Peyer's patch (tissue), 4 donors: ENCODE measurements around the gene LHX3. TPM values are rescaled to one million over a fixed set of nuclear protein-coding genes. Genes with fewer than 3 reads are reported as not detected.
"Not testable (repeated sequence)": the region's sequence is repeated elsewhere in the genome, so short reads cannot be mapped to it uniquely, and the experiment has no call there.

Source experiments
- DNase-seq, 3 donors: peaks; one replicate each; pipeline ENCODE4 v3.0.0-alpha.2; 2017 to 2019
- H3K27ac ChIP-seq, 4 donors: fragments of 200-600 bp; sonication (generic); one replicate each; pipeline ENCODE4 v1.5.1; 2016 to 2019
- H3K27me3 ChIP-seq, 2 donors: fragments of 200-600 bp; sonication (generic); one replicate each; pipeline ENCODE4 v1.5.1; 2019
- H3K36me3 ChIP-seq, 3 donors: fragments of 200-600 bp; sonication (generic); one replicate each; pipeline ENCODE4 v1.5.1; 2016 to 2019
- H3K4me1 ChIP-seq, 4 donors: fragments of 200-600 bp; sonication (generic); one replicate each; pipeline ENCODE4 v1.5.1; 2016 to 2019
- H3K4me3 ChIP-seq, 4 donors: fragments of 200-600 bp; sonication (generic); 1 replicate in 3 of 4; 2 replicates in 1 of 4; pipeline ENCODE4 v1.5.1; 2016 to 2019; ENCODE audit warnings: mild to moderate bottlenecking in 1 of 4
- H3K9me3 ChIP-seq, 4 donors: fragments of 200-600 bp; sonication (generic); one replicate each; pipeline ENCODE4 v1.5.1; 2016 to 2019; ENCODE audit warnings: mild to moderate bottlenecking in 1 of 4
- POLR2A ChIP-seq, 2 donors: fragments of 450-650 bp; IDR thresholded peaks; one replicate each; pipeline ENCODE4 v1.5.1; 2017; ENCODE audit warnings: antibody characterized with exemption in 2 of 2, mild to moderate bottlenecking in 2 of 2, moderate library complexity in 2 of 2
- total RNA-seq, 4 donors: library from RNA; depleted of rRNA; stranded (reverse); fragments of >200 nt; gene quantifications; one replicate each; pipeline ENCODE4 v1.1.0, GENCODE V29; 2016
- TF ChIP-seq, protein P1 (sequence below), 6 experiments: fragments of 450-650 bp in 4 of 6; fragments of 200-600 bp in 2 of 6; sonication (generic) in 1 of 6; IDR thresholded peaks; one replicate each; pipeline ENCODE4 v1.5.1; 2017 to 2019; ENCODE audit warnings: antibody characterized with exemption in 6 of 6, mild to moderate bottlenecking in 3 of 6, moderate library complexity in 1 of 6

The LHX3 gene
- total RNA-seq, 4 donors from 2014 or later: not detected

DNA sequence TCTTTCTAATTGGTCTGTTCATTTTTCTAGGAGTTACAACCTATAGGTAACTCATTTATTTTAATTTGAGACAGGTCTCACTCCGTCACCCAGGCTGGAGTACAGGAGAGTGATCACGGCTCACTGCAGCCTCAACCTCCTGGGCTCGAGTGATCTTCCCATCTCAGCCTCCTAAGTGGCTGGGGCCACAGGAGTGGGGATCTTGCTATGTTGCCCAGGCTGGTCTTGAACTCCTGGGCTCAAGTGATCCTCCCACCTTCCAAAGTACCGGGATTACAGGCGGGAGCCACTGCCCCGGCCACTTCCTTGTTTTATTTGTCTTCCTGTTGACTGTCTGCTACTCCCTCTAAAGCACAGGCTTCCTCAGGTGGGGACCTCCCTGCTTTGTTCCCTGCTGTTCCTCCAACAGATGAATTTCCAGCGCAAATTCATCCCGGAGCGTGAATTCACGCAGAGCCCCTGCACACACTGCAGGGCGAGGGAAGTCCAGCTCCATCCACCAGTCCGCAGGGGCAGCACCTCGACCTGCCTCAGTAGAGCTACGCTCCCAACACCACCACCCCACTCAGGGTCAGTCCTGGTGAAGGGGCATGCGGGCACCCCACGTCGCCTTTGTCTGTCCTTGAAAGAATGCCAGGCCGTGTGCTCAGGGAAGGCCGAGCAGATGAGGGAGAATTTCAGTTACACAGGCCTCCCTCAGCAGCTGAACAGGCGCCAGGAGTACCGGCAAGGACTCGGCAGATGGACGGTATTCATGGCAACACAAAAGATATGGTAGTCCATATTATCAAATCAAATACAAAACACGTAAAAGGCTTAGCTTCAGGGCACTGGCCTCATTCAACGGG, 34.4 kb upstream of the LHX3 start:
- no peak for DNase-seq
- H3K36me3 ChIP-seq: peaks cover 0 to 18% (median 0%) of the 10 kb centered on the region in 3 donors
- H3K4me3 ChIP-seq: no peak overlapping the region
- peaks cover 0 to 56% (median 22%) of the 10 kb centered on the region in 4 donors for H3K4me1 ChIP-seq
- H3K27me3 ChIP-seq: no peaks in the 10 kb centered on the region
- TF ChIP-seq POLR2A (IDR thresholded peaks at IDR 0.05): no peak
- TF ChIP-seq, protein P1, sequence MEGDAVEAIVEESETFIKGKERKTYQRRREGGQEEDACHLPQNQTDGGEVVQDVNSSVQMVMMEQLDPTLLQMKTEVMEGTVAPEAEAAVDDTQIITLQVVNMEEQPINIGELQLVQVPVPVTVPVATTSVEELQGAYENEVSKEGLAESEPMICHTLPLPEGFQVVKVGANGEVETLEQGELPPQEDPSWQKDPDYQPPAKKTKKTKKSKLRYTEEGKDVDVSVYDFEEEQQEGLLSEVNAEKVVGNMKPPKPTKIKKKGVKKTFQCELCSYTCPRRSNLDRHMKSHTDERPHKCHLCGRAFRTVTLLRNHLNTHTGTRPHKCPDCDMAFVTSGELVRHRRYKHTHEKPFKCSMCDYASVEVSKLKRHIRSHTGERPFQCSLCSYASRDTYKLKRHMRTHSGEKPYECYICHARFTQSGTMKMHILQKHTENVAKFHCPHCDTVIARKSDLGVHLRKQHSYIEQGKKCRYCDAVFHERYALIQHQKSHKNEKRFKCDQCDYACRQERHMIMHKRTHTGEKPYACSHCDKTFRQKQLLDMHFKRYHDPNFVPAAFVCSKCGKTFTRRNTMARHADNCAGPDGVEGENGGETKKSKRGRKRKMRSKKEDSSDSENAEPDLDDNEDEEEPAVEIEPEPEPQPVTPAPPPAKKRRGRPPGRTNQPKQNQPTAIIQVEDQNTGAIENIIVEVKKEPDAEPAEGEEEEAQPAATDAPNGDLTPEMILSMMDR (IDR thresholded peaks at IDR 0.05): no peak
- H3K9me3 ChIP-seq: no peaks in the 10 kb centered on the region
- H3K27ac ChIP-seq: peak overlapping the region in 2 of 4 donors; percentile 39 to 66

DNA sequence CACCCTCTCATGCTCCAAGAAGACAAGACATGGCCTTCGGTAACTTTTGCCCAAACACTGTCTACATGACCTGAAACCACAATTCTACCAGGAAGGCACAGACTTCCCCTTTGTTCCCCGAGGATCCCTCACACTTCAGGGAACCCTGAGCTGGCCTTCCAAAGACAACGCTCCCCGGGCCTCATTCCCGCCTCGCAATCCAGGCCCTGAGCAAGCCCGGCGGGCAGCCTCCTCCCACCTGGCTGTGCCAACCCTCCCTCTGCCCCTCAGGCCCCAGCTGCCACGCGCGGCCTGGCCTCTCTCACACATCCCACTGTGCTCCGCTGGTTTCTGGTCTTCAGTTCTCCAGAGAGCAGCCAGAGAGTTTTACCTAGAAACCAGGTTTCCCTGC, 33.4 kb upstream of the LHX3 start:
- H3K9me3 ChIP-seq: no peaks in the 10 kb centered on the region
- H3K4me3 ChIP-seq: no peak overlapping the region
- DNase-seq: no peak
- peak overlapping the region in 1 of 4 donors; percentile 33 for H3K27ac ChIP-seq
- peaks cover 0 to 18% (median 0%) of the 10 kb centered on the region in 3 donors for H3K36me3 ChIP-seq
- no peaks in the 10 kb centered on the region for H3K27me3 ChIP-seq
- peaks cover 0 to 50% (median 15%) of the 10 kb centered on the region in 4 donors for H3K4me1 ChIP-seq
- TF ChIP-seq, protein P1 (IDR thresholded peaks at IDR 0.05): no peak
- TF ChIP-seq POLR2A (IDR thresholded peaks at IDR 0.05): no peak

DNA sequence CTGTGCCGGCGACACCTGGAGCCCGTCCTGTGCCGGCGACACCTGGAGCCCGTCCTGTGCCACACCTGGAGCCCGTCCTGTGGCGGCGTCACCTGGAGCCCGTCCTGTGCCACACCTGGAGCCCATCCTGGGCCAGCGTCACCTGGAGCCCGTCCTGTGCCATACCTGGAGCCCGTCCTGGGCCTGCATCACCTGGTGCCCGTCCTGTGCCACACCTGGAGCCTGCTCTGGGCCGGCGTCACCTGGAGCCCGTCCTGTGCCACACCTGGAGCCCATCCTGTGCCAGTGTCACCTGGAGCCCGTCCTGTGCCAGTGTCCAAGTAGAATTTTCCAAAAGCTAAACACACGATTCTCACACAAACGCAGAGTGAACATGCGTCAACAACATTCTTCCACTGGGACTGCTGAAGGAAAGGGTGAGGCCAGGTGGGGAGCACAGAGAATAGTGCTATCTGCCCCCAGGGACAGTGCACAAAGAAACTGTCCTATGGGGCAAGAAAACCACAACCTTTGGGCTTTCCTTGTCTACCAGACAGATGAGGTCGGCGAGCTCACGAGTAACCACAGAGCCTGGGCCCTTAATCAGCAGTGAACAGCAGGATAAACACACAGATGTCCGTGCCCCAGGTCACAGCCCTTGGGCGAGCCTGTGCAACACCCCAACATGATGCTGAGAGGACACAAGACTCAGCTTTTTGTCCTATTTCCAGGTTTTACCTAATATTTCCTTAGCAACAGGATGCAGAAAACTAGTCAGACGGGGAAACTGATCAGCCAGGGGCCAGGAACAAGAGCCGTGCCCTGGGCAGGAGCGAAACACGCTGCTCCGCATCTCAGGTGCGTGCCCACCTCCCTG, 32.8 kb upstream of the LHX3 start:
- TF ChIP-seq POLR2A (IDR thresholded peaks at IDR 0.05): no peak
- TF ChIP-seq, protein P1 (IDR thresholded peaks at IDR 0.05): no peak
- peaks cover 0 to 18% (median 0%) of the 10 kb centered on the region in 3 donors for H3K36me3 ChIP-seq
- DNase-seq: no peak
- peaks cover 0 to 44% (median 12%) of the 10 kb centered on the region in 4 donors for H3K4me1 ChIP-seq
- no peaks in the 10 kb centered on the region for H3K27me3 ChIP-seq
- peak overlapping the region in 1 of 4 donors; percentile 33 for H3K27ac ChIP-seq
- no peak overlapping the region for H3K4me3 ChIP-seq
- H3K9me3 ChIP-seq: no peaks in the 10 kb centered on the region

DNA sequence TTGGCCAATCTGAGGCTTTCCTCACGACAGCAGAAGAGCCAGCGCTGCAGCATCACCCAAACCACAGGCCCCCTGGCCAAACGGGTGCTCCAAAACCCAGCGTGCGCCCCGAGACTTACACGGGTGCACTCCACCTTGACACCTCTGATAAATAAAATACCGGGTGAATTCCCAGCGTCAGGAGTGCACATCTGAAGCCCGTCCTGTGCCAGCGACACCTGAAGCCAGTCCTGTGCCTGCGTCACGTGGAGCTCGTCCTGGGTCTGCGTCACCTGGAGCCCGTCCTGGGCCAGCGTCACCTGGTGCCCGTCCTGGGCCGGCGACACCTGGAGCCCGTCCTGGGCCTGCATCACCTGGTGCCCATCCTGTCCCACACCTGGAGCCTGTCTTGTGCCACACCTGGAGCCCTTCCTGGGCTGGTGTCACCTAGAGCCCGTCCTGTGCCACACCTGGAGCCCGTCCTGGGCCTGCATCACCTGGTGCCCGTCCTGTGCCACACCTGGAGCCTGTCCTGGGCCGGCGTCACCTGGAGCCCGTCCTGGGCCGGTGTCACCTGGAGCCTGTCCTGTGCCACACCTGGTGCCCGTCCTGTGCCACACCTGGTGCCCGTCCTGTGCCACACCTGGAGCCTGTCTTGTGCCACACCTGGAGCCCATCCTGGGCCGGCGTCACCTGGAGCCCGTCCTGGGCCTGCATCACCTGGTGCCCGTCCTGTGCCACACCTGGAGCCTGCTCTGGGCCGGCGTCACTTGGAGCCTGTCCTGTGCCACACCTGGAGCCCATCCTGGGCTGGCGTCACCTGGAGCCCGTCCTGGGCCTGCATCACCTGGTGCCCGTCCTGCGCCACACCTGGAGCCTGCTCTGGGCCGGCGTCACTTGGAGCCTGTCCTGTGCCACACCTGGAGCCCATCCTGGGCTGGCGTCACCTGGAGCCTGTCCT, 31.8 kb upstream of the LHX3 start:
- H3K9me3 ChIP-seq, H3K27ac ChIP-seq, DNase-seq, H3K27me3 ChIP-seq, H3K4me3 ChIP-seq: not testable (repeated sequence)
- H3K36me3 ChIP-seq: peaks cover 0 to 18% (median 0%) of the 10 kb centered on the region in 3 donors
- peaks cover 0 to 37% (median 7%) of the 10 kb centered on the region in 4 donors for H3K4me1 ChIP-seq

DNA sequence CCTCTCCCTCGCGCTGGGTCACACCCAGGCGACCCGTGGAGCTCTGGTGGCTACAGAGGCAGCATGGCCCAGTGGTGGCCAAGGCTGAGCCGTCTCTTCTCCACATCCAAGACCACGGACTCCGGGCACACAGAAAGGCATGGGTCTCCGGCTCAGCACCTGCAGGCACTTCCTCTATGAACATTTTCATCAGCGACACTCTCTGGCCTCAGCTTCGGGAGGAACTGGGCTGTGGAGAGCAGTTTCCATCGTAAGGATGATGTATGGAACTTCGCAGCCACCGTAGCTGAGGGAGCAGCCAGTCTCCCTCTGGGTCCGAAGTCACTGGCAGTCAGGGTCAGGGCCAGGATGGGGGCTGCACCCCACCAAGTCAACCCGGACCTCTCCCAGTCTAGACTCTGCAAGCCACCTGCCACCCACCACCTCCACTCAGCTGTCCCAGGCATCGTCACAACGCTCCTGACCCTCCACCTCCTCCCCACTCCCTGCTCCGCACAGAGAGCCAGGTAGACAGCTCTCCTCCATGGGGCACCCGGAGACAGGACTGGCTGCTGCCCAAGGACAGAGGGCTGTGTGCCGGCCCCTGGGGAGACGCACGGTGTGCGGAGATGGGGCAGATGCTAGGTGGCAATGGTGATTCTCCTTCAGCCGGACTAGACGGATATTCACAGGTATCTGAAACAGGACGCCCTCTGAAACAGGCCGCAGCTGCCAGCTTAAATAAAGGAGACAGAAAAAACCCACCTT, 31.0 kb upstream of the LHX3 start:
- DNase-seq: no peak
- Histone ChIP-seq H3K36me3 (peaks cover 0 to 18% (median 0%) of the 10 kb centered on the region in 3 donors), H3K4me1 (peaks cover 0 to 33% (median 7%) of the 10 kb centered on the region in 4 donors), H3K27me3 (no peaks in the 10 kb centered on the region), H3K9me3 (no peaks in the 10 kb centered on the region), H3K4me3 (no peak overlapping the region), H3K27ac (no peak overlapping the region)
- TF ChIP-seq, protein P1 (IDR thresholded peaks at IDR 0.05): no peak
- no peak for TF ChIP-seq POLR2A (IDR thresholded peaks at IDR 0.05)
